Fibroblast of skin of left quadriceps (primary cell): ENCODE measurements around the gene ADGRV1.

Experiments
- DNase-seq, 2 experiments: peaks; one replicate each; pipeline ENCODE4 v3.0.0-alpha.2; 2013; ENCODE audit warnings: low read depth in 2 of 2

Gene ADGRV1

DNA sequence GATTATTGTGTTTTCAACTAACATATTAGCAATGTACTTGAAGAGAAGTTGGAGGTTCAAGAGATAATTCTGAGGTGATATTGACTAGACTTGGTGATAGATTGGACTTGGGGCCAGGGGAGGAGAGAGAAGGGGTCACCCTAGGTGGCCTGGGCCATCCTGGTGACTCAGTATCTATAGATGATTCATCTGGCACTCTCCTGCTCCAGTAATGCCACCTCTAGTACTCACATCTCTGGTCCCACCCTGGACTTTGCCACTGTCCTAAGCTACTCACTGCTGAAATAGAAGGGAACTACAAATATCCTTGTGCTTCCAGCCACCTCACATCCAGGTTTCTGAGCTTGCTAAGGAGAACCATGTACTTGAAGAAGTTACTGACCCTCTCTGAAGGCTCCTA is 574.6 kb downstream of the ADGRV1 start:
- no peak for DNase-seq

- no peak for DNase-seq
Measured at GRCh38 chr5:91135475-91136248, 577.1 kb downstream of the ADGRV1 start.

GRCh38 chr5:91136271-91136670 is 577.7 kb downstream of the ADGRV1 start:
- DNase-seq: no peak

GRCh38 chr5:91137647-91138046 is 579.0 kb downstream of the ADGRV1 start:
- DNase-seq: no peak

DNA sequence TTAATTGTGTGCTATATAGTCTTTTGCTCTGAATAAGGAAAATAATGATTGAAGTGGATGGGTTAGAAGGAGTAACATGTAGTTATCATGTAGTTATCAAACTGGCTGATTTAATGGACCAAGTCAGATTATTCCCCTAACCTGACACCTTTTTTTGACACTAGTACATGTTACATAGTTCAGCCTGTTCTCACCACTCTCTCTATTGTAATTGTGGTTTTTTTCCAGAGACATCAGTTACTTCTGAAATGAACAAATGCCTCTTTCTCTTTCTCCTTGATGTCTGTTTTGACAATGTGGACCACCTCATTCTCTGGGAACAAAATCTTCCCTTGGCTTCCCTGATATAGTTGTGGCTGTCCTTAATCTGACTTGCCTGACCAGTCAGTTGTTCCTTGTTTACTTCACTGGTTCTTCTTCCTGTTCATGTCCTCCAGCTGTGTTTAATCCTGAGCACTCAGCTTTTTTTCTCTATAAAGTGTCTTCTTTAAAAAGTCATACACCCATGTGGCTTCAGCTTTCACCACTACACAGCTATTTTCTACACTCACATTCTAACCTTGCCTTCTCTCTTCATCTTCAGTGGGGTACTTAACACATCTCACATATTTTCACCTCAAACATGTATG is 581.1 kb downstream of the ADGRV1 start:
- DNase-seq: no peak

DNA sequence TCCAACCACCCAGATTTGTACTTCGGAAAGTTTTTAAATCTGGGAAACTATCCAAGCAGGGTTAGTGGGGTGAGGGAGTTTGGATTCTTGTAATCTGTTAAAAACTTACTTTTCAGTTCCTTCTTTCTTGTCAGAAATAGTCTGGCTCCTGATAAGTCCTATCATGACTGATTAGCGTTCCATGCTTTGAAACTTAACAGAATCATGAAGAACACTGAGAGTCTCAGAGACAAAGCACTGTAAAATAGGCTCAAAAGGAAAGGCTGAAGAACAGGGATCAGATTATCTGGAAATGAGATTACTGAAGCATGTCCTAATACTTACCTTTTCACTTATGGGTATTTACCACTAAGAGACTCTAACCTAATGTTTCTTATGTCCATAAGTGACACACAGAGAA is 582.1 kb downstream of the ADGRV1 start:
- no peak for DNase-seq

DNA sequence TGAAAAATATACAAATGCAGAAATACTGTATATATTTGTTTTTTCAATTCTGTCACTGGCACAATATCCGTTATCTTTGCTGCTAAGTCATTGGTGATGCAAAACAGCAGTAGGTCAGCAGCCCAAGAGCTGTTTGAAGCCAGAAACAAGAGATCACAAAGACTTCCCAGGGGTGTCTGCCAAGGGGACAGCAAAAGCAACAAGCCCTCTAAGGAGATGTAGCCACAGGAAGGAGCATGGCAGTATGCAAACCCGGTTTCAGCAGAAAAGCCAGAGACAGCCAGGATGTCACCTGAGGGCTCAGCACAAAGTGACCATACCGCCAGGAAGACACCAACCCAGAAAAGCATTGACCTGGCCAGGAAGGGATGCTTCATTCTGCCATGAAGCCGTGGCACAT is 583.0 kb downstream of the ADGRV1 start:
- DNase-seq: no peak

DNA sequence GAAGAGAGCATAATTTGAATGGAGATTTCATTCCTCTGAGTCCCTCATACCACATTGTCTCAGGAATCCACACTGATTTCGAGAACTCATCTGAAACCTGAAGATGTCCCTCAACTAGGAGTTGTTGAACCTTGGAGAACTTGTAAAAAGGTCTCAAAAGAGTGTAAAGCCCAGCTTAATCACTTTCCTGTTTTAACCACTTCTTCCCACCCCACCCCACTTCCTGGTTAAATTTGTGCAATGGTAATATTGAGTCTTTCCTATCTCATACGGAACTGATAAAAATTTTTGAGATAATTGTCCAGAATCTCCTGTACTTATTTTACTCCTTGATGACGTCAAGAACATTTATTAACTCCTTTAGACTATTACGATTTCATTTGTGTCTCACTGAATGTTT is 583.8 kb downstream of the ADGRV1 start:
- DNase-seq: no peak

DNA sequence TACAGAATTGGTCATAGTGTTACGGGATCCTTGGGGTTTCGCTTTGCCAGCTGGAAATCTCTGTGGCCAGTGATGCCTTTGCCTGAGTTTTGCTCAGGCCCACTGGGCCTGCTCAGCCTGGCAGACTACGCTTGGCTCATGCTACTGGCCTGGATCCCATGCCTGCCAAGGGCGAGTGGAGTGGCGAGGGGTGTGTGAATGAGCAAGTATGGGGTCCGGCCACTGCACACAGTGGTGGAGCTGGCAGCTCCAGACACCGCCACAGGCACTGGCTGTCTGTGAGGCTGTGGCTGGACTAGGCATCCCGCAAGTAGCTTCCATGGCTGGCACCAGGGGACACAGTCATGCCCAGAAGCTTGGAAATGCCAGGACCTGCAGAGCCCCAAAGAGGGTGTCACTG is 584.2 kb downstream of the ADGRV1 start:
- DNase-seq: no peak

- DNase-seq: no peak
Measured at GRCh38 chr5:91143840-91144239, 585.2 kb downstream of the ADGRV1 start.

GRCh38 chr5:91144491-91145332 is 586.1 kb downstream of the ADGRV1 start:
- no peak for DNase-seq

GRCh38 chr5:91145333-91145620 is 586.7 kb downstream of the ADGRV1 start:
- DNase-seq: no peak

DNA sequence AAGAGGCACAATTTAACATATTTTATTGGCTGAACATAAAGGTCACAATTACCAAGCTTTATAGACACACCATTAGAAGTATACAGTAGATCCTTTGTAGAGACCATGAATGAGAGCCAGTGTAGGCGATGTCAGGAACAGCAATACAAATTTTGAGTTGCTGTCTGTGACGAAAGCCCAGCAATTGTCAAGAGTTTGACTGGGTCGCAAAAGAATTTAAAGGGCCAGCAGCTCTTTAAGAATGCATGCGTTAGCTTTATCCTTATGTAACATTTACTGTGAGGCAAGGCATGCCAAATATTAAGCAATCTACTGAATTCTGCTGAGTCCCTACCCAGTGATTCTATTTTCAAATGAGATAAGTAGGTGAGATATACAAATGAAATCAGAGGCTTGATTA is 587.6 kb downstream of the ADGRV1 start:
- no peak for DNase-seq

GRCh38 chr5:91146905-91147600 is 588.5 kb downstream of the ADGRV1 start:
- no peak for DNase-seq

- DNase-seq: no peak
Measured at GRCh38 chr5:91150234-91150633, 591.6 kb downstream of the ADGRV1 start.

GRCh38 chr5:91150636-91151035 is 592.0 kb downstream of the ADGRV1 start:
- DNase-seq: no peak

- peak; percentile 78 to 79 for DNase-seq
Measured at GRCh38 chr5:91151947-91152346, 593.4 kb downstream of the ADGRV1 start.

- no peak for DNase-seq
Measured at GRCh38 chr5:91154338-91154737, 595.7 kb downstream of the ADGRV1 start.

- DNase-seq: no peak
Measured at GRCh38 chr5:91155274-91155673, 596.7 kb downstream of the ADGRV1 start.

GRCh38 chr5:91156242-91156641 is 597.6 kb downstream of the ADGRV1 start:
- DNase-seq: no peak

GRCh38 chr5:91158011-91158410 is 599.4 kb downstream of the ADGRV1 start:
- DNase-seq: no peak

DNA sequence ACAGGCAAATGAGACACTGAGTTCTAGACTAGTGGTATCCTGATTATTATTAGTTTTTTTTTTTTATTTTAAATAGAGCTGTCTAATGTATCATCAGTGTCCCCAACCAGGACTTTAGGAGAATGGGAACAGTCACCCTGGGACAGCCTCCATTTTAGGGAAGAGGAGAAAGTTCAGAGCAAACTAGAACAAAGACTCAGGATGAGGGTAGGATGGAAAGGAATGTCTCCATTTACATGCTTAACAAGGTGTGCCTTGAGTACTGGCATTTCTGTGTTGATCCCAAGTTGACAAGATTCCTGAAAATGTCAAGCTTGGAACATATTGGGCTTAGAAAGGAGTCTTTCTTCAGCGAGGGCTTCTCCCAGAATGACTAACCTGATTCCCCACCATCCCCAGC is 601.0 kb downstream of the ADGRV1 start:
- DNase-seq: no peak
